NCI-H446 treated with DMSO at 0.1 percent for 48 hours (cell line): ENCODE data around the gene PI4KB.
"Not testable (repeated sequence)": the region's sequence is repeated elsewhere in the genome, so short reads cannot be mapped to it uniquely, and the experiment has no call there.

Source experiments
- DNase-seq: peaks from one replicate; lab custom pipeline; 2025; lab: John Stamatoyannopoulos, UW

PI4KB gene

DNA sequence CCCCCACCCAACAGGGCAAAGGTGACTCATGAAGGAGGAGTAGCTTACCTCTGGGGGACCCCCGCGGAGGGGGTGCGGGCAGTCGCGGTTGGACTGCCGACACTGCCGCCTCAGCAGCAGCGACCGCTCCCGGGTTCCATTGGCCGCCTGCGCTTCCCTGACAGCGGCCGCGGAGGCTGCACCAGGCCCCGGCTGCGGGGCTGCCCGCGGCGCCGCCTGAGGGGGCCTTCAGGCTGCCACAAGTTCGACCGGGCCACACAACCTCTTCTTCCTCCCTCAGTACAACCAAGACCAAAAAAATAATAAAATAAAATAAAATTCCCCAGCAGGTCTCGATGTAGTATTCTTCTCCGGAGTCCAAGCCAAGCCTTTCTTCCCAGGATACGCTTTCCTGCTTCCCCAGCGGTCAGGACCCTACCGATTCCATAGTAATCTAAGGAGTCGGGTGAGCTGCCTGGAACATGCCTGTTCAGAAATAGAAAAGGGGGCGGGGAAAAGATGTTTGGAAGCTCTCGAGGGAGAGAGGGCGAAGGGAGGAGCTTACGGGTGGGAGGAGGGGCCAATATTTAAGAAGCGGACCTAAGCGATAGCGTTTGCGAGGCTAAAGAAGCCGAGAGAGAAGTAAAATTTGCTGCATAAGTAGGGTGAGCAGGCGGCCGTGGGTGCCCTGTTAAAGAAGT is at the start of gene PI4KB:
Gene PI4KB (minus strand): TSS at position 194 of the 680 bp plus-strand sequence. CDS start 10,935 bp downstream, outside the sequence.
- peak; percentile 96 for DNase-seq

DNA sequence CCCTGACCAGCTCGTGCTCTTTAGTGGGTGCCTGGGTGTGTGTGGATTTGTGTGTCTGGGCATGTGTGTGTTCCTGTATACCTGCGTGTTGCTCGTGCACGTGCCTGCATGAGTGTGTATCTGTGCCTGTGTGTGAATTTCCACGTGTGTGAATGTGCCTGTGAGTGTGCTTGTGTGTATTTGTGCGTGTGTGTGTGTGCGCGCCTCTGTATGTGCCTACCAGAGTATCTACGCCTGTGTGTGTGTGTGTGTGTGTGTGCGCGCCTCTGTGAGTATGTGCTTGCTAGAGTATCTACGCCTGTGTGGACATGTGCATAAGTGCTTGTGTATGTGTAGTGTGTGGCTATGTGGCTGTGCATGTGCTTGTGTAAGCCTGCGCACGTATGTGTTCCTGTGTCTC is 46.0 kb upstream of the PI4KB start:
- DNase-seq: no peak

DNA sequence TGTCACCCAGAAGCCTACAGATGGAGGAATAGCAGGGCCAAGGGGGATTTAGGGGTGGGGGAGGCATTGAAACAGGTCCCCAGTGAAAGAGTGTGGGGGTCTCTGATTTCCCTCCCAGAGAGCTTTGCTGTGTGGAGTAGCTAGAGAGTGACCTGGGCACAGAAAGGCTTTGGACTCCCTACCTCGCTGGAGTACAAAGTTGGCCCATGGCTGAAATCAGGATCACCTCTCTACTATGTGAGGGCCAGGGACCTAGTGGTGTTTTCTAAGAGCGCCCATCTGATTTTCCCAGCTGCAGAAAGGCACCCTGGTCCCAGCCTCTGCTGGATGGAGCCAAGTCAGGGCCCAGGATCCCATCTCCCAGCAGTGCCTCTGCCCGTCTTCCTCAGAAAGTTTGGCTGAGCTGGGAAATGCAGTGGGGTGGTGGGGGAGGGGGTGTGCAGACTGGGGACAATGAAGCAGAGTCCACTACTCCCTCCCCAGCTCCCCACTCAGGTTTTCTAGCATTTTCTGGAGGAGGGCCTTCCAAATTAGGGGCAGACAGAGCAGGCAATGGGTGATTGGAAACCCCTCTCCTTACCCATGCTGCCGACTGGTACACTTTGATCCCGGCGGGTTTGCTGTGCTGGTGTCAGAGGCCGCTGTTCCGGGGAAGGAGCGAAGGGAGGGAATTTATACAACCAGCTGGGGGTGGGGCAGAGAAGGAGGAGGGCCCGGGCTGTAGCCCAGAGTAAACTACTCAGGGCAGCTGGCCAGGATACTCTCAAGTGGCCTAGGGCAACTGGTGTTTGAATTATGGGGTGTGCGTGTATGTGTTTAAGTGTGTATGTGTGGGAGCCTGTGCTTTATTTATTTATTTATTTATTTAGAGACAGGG is 45.1 kb upstream of the PI4KB start, which contains the start of gene SELENBP1:
Gene SELENBP1 (minus strand): TSS at position 648 of the 877 bp plus-strand sequence. CDS start 64 bp downstream, at position 584.
- peak; percentile 34 for DNase-seq

GRCh38 chr1:151371370-151372057 is 44.3 kb upstream of the PI4KB start:
- DNase-seq: peak; percentile 47

DNA sequence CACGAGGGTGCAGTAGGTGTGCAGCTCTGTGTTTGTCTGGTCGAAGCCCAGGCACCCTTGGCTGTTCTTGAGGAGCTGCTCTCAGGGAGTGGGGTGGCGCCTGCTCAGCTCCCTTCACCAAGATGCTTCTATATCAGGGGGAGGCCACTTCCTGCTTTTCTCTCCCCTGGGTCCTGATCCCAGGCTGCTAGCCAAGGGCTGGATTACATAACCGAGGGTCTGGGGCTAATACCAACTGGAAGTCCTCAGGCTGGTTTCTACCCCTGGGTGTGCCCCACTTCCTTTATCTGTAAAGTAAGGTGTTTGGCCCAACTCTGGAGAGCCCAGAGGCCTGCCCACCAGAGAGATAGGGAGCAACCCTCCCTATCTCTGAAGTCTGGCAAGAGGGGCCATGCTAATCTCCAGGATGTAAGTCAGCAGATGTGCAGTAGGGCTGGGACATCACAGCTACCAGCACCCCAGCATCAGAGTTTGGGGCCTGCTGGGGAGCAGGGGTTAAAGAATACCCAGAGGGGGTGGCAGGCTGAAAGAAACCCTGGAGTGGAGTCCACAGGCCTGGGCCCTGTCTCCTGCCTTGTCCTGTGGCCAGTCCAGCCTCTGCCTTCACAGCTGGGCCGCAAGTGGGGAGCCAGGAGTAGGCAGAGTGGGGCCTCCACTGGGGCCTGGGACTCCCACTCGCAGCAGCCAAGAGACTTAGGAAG is 43.1 kb upstream of the PI4KB start:
- DNase-seq: no peak

GRCh38 chr1:151369621-151370048 is 42.4 kb upstream of the PI4KB start:
- no peak for DNase-seq

DNA sequence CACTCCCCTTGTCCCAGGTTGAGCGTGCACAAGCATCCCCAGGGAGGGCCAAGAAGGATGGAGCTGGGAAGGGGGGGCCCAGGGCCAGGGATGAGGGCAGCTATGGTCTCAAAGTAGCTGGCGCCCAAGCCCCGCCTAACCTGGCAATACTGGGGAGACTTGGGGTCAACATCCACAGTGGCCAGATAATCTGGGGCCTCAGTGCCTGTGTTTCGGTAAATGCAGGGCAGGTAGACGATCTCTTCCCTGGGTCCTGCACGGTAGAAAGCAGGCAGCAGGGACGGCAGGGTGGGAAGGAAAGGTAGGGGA is 42.0 kb upstream of the PI4KB start:
- DNase-seq: no peak

DNA sequence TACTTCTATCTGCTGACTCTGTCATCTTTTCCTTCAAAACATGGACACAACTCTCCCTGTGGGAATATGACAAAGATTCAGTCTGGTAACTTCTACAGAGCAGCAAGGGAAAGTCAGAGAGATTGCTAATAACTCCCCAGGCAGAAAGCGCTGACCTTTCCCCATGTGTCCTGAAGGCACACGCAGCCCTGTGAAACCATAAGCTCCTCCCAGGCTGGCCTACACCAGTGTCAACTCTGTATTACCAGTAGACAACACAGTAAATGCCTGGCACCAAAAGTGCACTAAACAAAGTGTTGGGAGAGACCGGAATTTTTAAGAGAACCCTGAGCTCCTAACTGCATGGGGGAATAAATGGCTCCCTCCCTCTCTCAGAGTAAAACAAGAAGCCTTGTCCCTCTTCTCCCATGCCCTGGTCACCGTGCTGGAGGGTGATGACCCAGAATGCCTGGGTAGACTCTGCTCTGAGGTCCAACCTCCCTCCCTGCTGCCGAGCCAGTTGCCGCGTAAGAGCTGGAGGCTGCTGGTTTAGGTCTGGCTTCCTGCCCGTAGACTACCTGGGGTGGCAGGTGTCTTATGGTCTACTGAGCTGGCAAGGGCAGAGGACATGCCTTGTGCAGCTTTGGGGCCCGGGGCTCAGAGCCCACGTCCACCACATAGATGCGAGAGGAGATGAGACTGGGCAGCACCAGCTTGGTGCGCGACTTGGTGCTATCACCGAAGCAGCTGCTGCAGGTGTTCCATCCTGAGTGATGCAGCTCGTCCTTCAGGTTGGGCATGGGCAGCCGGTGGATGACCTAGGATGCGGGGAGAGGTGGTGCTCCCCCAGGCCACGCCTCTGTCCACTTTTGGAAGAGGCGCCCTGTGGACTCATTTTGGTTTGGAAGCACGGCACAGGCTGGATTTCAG is 41.4 kb upstream of the PI4KB start:
- DNase-seq: no peak

GRCh38 chr1:151367658-151368392 is 40.6 kb upstream of the PI4KB start:
- no peak for DNase-seq

DNA sequence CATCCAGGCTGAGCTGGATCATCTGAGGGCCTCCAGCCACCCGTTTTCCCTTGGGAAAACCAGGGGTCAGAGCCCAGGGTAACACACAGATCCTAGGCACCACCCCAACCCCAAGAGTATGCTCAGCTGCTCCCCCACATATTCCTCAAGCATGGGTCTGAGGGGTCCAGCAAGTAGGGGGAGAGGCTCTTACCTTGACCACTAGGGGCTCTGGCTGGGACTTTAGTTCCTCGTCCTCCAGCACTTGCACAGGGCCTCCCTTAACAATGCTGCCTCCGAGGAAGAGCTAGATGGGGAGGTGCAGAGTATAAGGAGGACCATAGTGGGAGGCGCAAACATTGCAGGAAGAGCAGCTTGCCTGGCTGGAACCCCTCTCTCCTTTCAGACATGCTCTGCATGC is 37.8 kb upstream of the PI4KB start:
- no peak for DNase-seq

- DNase-seq: no peak
Observed at GRCh38 chr1:151362308-151363155, 35.3 kb upstream of the PI4KB start.

- DNase-seq: no peak
Observed at GRCh38 chr1:151361883-151362282, 34.7 kb upstream of the PI4KB start.

- DNase-seq: no peak
Observed at GRCh38 chr1:151356696-151357095, 29.5 kb upstream of the PI4KB start.

DNA sequence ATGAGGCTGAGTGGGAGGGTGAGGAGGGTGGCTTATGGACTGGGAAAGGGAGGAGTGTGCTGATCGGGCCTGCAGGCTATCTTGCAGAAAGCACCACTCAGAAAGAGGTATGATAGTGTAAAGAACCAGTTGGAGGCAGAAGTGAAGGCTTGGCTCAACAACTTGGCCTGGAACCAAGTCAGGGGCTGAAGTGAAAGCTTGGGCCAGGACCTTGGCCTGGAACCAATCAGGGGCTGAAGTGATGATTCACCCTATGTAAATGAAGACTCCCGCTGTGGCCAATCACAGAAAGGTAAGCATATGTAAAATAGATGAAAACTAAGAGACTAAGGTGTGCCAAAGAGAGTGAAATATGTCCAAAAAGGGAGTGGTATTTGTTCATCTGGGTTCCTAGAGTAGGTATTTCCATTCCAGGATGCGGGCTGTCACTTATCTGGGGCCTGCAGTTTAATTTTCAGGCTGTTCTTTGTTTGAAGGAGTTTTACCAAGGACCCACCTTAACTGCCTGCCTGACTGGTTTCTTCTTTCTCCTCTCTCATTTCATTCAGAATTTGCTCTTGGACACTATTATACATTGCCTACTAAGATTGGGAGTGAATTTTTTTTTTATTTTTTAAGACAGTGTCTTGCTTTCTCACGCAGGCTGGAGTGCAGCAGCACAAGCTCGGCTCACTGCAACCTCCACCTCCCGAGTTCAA is 25.0 kb upstream of the PI4KB start:
- DNase-seq: peak; percentile 84

DNA sequence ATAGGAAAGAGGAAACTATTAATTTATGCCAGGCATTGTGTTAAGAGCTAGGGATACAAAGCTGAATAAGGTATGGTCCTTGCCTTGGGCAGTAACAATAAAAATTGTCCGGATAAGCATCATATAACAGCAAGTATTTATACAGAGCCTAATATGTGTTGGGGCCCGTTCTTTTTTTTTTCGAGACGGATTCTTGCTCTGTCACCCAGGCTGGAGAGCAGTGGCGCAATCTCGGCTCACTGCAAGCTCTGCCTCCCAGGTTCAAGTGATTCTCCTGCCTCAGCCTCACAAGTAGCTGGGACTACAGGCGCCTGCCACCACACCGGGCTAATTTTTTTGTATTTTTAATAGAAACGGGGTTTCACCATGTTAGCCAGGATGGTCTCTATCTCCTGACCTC is 23.1 kb upstream of the PI4KB start:
- not testable (repeated sequence) for DNase-seq

DNA sequence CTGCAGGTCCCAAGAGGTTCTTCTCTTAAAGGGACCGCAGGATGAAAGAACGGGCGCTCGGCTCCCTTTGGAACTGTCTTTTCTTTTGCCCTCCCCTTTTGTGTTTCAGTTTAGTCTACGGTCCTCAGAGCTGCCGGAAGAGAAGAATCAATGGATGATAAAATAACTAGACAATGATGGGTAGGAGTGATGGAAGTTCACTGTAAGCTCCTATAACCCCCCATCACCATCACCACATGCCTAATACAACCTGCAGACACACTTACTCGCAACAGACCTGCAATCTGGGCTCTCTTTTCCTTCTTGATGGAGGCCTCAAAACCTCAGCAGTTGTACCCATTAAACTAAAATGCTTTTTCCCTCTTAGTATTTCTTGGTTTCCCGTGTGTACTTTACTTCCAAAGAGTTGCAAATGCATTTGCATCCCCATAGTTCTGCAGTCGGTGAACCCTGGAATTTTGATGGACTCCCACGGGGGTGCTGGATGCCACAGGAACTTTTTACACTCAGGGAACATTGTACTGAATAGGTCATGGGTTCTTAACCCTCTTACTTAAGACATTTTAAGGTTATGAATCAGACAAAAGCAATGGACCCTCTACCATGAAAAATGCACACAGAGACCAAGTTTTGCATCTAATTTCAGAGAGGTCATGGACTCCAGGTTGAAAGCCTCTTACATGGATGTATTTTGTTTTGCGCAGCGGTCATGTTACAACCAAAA is 20.5 kb upstream of the PI4KB start:
- DNase-seq: no peak

DNA sequence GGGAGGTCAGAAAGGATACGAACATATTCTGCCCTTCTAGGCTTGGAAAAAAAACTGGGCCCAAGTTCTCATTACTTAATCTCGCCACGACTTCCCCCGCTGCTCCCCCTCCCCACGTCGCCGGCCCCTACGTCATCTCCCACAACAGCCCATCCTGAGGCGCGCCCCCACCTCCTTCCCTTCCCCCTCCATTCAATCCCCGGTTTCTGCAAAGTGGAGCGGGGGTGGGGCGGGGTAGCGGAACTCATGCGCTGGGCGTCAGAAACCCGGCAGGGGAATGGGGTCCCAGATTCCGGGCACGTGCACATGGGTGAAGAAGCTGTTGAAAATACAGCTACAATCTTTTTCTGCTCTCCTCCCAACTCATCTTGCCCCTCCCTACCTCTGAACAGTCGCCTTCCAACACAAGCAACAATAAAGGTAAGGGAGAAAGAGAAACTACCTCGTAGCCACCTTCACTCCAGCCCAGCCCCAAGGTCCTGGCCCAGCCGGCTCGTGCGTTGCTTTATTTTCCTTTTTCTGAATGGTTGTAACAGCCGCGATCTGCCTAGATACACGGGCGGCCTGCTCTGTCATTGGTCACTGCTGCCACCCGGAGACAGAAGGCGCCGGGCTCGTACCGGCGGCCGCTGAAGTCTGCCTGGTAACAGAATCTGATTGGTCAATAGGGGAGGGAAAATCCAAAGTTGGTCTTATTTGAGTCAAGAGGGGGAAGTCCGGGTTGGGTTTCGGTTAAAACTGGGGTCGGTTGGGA is 19.7 kb upstream of the PI4KB start, which contains the start of gene RFX5:
Gene RFX5 (minus strand): TSS at position 484 of the 754 bp plus-strand sequence. CDS start 932 bp downstream, outside the sequence.
- peak; percentile 98 for DNase-seq
